ENCODE data around the gene POMGNT2. TPM values are rescaled to one million over a fixed set of nuclear protein-coding genes. Genes with fewer than 3 reads are reported as not detected.
A peak's percentile ranks its signal among the peaks of the same experiment; 100 is the strongest.

POMGNT2 gene
- total RNA-seq, 1 donor from 2014 or later: 10.8 TPM

- ATAC-seq (no peak), DNase-seq (no peak)
- no peak overlapping the region for H3K27ac ChIP-seq
- no peak overlapping the region for H3K4me3 ChIP-seq
- no peaks in the 10 kb centered on the region for H3K9me3 ChIP-seq
- no peaks in the 10 kb centered on the region for H3K36me3 ChIP-seq
- H3K4me1 ChIP-seq: no peaks in the 10 kb centered on the region
- intact Hi-C loops (cut with DNase I): no loop called here
- no peaks in the 10 kb centered on the region for H3K27me3 ChIP-seq
- no peak for TF ChIP-seq CTCF (IDR thresholded peaks at IDR 0.05)
These were observed 73.9 kb downstream of the POMGNT2 start for GRCh38 chr3:43031889-43032545.

- Histone ChIP-seq H3K27me3 (no peaks in the 10 kb centered on the region), H3K27ac (no peak overlapping the region), H3K4me3 (no peak overlapping the region), H3K36me3 (no peaks in the 10 kb centered on the region), H3K4me1 (no peaks in the 10 kb centered on the region), H3K9me3 (no peaks in the 10 kb centered on the region)
- peak; percentile 13 for ATAC-seq
- no peak for DNase-seq
- TF ChIP-seq CTCF (IDR thresholded peaks at IDR 0.05): no peak
- intact Hi-C loops (cut with DNase I): no loop called here
These were observed 74.4 kb downstream of the POMGNT2 start for GRCh38 chr3:43031485-43031884.

GRCh38 chr3:43030162-43030935 is 75.5 kb downstream of the POMGNT2 start:
- Histone ChIP-seq H3K27me3 (no peaks in the 10 kb centered on the region), H3K9me3 (no peaks in the 10 kb centered on the region), H3K4me1 (no peaks in the 10 kb centered on the region), H3K27ac (no peak overlapping the region), H3K4me3 (no peak overlapping the region), H3K36me3 (no peaks in the 10 kb centered on the region)
- DNase-seq (no peak), ATAC-seq (no peak)
- intact Hi-C loops (cut with DNase I): no loop called here
- TF ChIP-seq CTCF (IDR thresholded peaks at IDR 0.05): no peak

Other genes with a start within 250 kb of the POMGNT2 start
- gene CYP8B1, start 230.2 kb downstream of the POMGNT2 start, total RNA-seq: not detected
- gene ZNF662, start 199.9 kb downstream of the POMGNT2 start, total RNA-seq: 9.6 TPM
- 3.9 TPM for gene GASK1A, start 126.8 kb downstream of the POMGNT2 start, total RNA-seq
- 46.3 TPM for gene SNRK, start 180.5 kb upstream of the POMGNT2 start, total RNA-seq